Smooth muscle cell (in vitro differentiated cells): ENCODE results near the gene ITIH5. TPM values are rescaled to one million over a fixed set of nuclear protein-coding genes. Genes with fewer than 3 reads are reported as not detected.
A peak's percentile ranks its signal among the peaks of the same experiment; 100 is the strongest.
"Not testable (repeated sequence)": the region's sequence is repeated elsewhere in the genome, so short reads cannot be mapped to it uniquely, and the experiment has no call there.

ENCODE experiments used
- DNase-seq: peaks from one replicate; lab custom pipeline; 2025; ENCODE audit not compliant: unreplicated experiment; lab: John Stamatoyannopoulos, UW
- H2AFZ ChIP-seq: fragments of 200-600 bp; sonication (generic); 2 replicates; pipeline ENCODE4 v1.6.0; 2016; ENCODE audit warnings: antibody characterized with exemption, low read depth, mild to moderate bottlenecking
- H3F3A ChIP-seq: fragments of 200-600 bp; sonication (generic); 2 replicates; pipeline ENCODE4 v1.6.0; 2017; ENCODE audit warnings: antibody characterized with exemption, low read depth
- H3K27ac ChIP-seq: fragments of 200-600 bp; sonication (generic); 2 replicates; pipeline ENCODE4 v1.5.1; 2016; ENCODE audit warnings: low read depth, mild to moderate bottlenecking
- H3K27me3 ChIP-seq: fragments of 200-600 bp; sonication (generic); 2 replicates; pipeline ENCODE4 v1.6.1; 2016; ENCODE audit warnings: low read depth, mild to moderate bottlenecking
- H3K36me3 ChIP-seq: fragments of 200-600 bp; sonication (generic); 2 replicates; pipeline ENCODE4 v1.5.1; 2016; ENCODE audit warnings: low read depth
- H3K4me1 ChIP-seq: fragments of 200-600 bp; sonication (generic); 2 replicates; pipeline ENCODE4 v1.5.1; 2016; ENCODE audit warnings: low read depth
- H3K4me2 ChIP-seq: fragments of 200-600 bp; sonication (generic); 2 replicates; pipeline ENCODE4 v1.6.0; 2016; ENCODE audit warnings: mild to moderate bottlenecking
- H3K4me3 ChIP-seq: fragments of 200-600 bp; sonication (generic); 2 replicates; pipeline ENCODE4 v1.5.1; 2016; ENCODE audit warnings: mild to moderate bottlenecking
- H3K79me2 ChIP-seq: fragments of 200-600 bp; sonication (generic); 2 replicates; pipeline ENCODE4 v1.6.0; 2016; ENCODE audit warnings: low read depth, mild to moderate bottlenecking
- H3K9ac ChIP-seq: fragments of 200-600 bp; sonication (generic); 2 replicates; pipeline ENCODE4 v1.6.0; 2016; ENCODE audit warnings: low read depth
- H3K9me3 ChIP-seq: fragments of 200-600 bp; sonication (generic); replicated peaks from 2 replicates; pipeline ENCODE4 v1.5.1; 2016; ENCODE audit warnings: low read depth
- H4K20me1 ChIP-seq: fragments of 200-600 bp; sonication (generic); 2 replicates; pipeline ENCODE4 v1.6.0; 2016; ENCODE audit warnings: low read depth
- CTCF ChIP-seq: fragments of 200-600 bp; sonication (generic); IDR thresholded peaks from 2 replicates; pipeline ENCODE4 v1.5.1; 2017; ENCODE audit warnings: borderline replicate concordance, mild to moderate bottlenecking, antibody characterized with exemption; ENCODE audit not compliant: insufficient read depth, poor library complexity, severe bottlenecking
- WGBS: methylation state at CpG from one replicate; pipeline ENCODE4 v1.1.7; 2016; ENCODE audit warnings: low lambda C conversion rate; 5-methylcytosine and 5-hydroxymethylcytosine counted together
- polyA plus RNA-seq: library from polyadenylated mRNA; unstranded; fragments of >200 nt; fragmentation: Nextera tagmentation; extraction: Ambion mirVana; gene quantifications from 2 replicates; pipeline ENCODE4 v1.2.1, GENCODE V29; 2016
- total RNA-seq: library from RNA; depleted of rRNA; stranded (reverse); fragments of >200 nt; gene quantifications from 2 replicates; pipeline ENCODE4 v1.2.3, GENCODE V29; 2014

The ITIH5 gene
- total and polyA plus RNA-seq, 2 experiments from 2014 or later = 9.1 to 12.6 TPM

DNA sequence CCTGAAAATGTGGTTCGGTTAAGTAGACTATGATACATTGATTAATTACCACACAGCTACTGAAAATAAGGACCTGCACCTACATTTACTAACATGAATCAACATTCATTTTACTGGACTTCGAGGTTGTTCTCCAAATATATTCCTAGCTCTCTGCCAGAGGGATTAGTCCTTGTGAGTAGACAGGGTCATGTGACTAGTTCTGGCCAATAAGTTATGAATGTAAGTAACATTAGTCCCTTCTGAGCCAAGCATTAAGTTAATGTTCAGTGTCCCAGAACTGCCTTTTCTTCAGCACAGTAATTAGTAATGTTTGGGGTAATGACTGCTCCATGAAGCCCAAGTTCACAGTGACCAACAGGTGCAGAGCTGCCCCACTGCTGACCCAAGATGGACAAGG is 9.2 kb downstream of the ITIH5 start:
- DNase-seq = no peak
- Histone ChIP-seq H3K4me3 (no peak overlapping the region), H3K36me3 (no peaks in the 10 kb centered on the region), H3K4me2 (no peak overlapping the region), H2AFZ (no peak overlapping the region), H3K4me1 (no peaks in the 10 kb centered on the region), H3K79me2 (no peaks in the 10 kb centered on the region), H3K9ac (no peak overlapping the region), H3K27ac (no peak overlapping the region), H3K9me3 (no peaks in the 10 kb centered on the region), H4K20me1 (no peaks in the 10 kb centered on the region), H3K27me3 (no peaks in the 10 kb centered on the region), H3F3A (no peaks in the 10 kb centered on the region)
- TF ChIP-seq CTCF = no peak
- 64% methylated on average over 2 of the region's 2 CpGs for WGBS

DNA sequence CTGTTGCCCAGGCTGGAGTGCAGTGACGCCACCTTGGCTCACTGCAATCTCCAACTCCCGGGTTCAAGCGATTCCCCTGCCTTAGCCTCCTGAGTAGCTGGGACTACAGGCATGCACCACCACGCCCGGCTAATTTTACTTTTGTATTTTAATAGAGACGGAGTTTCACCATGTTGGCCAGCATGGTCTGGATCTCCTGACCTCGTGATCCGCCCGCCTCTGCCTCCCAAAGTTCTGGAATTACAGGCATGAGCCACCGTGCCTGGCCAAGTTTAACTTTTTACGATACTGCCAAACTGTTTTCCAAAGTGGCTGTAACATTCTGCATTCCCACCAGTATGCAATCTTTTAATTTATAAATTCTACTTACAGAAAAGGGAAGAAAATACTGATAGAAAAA is 9.7 kb downstream of the ITIH5 start:
- DNase-seq, H3K4me3 ChIP-seq, H3F3A ChIP-seq, H3K9ac ChIP-seq, H3K27ac ChIP-seq, H3K27me3 ChIP-seq, H3K36me3 ChIP-seq, H4K20me1 ChIP-seq, H3K4me1 ChIP-seq, H3K9me3 ChIP-seq, H3K4me2 ChIP-seq, H3K79me2 ChIP-seq, H2AFZ ChIP-seq: not testable (repeated sequence)
- 89% methylated on average over 10 of the region's 11 CpGs for WGBS

DNA sequence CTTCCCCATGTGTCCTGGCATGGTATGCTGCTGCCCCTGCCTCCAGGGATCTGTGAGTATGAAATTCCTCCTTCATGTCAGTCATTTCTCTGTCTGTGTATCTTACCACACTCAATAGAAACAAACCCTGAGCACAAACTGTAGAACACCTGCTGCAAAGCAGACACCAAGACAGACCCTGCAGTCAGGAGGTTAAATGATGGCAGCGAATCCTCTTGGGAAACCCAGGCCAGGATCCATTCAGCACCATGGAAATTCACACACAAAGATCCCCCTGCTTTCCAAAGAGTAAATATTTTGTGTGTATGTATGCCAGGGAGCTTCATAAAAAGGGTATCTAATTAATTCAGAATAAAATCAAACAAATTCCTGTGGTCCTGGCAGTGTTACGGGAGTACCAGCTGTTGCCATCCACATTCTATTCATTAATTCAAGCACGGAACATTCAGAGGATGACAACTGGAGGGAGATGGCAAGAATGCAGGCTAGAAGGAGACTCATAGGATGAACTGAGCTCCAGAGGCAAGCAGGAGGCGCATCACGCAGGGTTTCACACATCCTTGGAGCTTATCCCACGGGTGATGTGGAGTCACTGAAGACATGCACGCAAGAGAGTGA is 14.8 kb downstream of the ITIH5 start:
- H2AFZ ChIP-seq = no peak overlapping the region
- WGBS = 87% methylated on average over 7 of the region's 7 CpGs
- no peaks in the 10 kb centered on the region for H3K79me2 ChIP-seq
- H3K27ac ChIP-seq = no peak overlapping the region
- no peaks in the 10 kb centered on the region for H3K27me3 ChIP-seq
- no peak for TF ChIP-seq CTCF
- H3K9ac ChIP-seq = no peak overlapping the region
- H3K9me3 ChIP-seq = no peaks in the 10 kb centered on the region
- H4K20me1 ChIP-seq = no peaks in the 10 kb centered on the region
- no peaks in the 10 kb centered on the region for H3F3A ChIP-seq
- H3K4me1 ChIP-seq = no peaks in the 10 kb centered on the region
- H3K4me2 ChIP-seq = no peak overlapping the region
- no peak overlapping the region for H3K4me3 ChIP-seq
- no peak for DNase-seq
- no peaks in the 10 kb centered on the region for H3K36me3 ChIP-seq

DNA sequence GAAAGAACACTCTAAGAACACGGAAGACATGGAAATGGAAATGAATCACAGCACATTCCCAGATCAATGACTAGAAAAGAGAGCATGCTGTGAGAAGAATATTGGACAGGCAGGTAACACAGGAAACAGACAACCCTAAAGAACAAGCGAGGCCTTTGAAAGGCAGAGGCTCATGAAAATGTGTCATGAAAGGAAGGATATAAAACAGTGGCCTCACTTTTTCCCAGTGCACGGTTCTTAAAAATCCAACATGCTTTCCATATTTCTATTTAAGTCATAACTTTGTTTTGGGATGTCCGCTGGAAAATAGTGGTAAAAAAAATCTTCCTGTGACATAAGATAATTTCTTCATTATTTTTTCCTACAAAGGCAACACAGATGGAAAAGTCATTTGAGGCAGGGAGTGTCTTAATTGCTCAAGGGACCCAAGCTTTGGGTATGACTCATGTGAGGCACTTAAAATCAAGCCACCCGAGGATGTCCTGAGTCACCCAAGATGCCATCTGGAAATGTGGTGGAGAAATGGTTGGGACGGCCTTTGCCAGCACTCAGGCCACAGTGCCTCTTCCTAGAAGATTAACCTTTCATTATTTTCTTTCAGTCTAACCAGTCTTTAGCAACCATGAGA is 17.0 kb downstream of the ITIH5 start:
- no peak for DNase-seq
- no peak for TF ChIP-seq CTCF
- H2AFZ ChIP-seq = no peak overlapping the region
- no peaks in the 10 kb centered on the region for H3K79me2 ChIP-seq
- H3K36me3 ChIP-seq = no peaks in the 10 kb centered on the region
- H3K27me3 ChIP-seq = no peaks in the 10 kb centered on the region
- 50% methylated on average over 6 of the region's 6 CpGs for WGBS
- H3K9me3 ChIP-seq = no peaks in the 10 kb centered on the region
- no peaks in the 10 kb centered on the region for H3K4me1 ChIP-seq
- no peak overlapping the region for H3K9ac ChIP-seq
- H4K20me1 ChIP-seq = no peaks in the 10 kb centered on the region
- peak overlapping the region; percentile 6 for H3K27ac ChIP-seq
- no peaks in the 10 kb centered on the region for H3F3A ChIP-seq
- peak overlapping the region; percentile 20 for H3K4me2 ChIP-seq
- no peak overlapping the region for H3K4me3 ChIP-seq
